GM23248 (cell line): ENCODE data around the gene CBR3. TPM values are rescaled to one million over a fixed set of nuclear protein-coding genes. Genes with fewer than 3 reads are reported as not detected.

Experiments used
- DNase-seq: peaks from one replicate; pipeline ENCODE4 v3.0.0-alpha.2; 2015
- H2AFZ ChIP-seq: fragments of 200-600 bp; sonication (generic); 2 replicates; pipeline ENCODE4 v1.6.1; 2016; ENCODE audit warnings: antibody characterized with exemption
- H3F3A ChIP-seq: fragments of 200-600 bp; sonication (generic); 2 replicates; pipeline ENCODE4 v1.6.1; 2016; ENCODE audit warnings: mild to moderate bottlenecking, antibody characterized with exemption, mixed run types; ENCODE audit not compliant: insufficient read depth
- H3K27ac ChIP-seq: fragments of 200-600 bp; sonication (generic); 2 replicates; pipeline ENCODE4 v1.5.1; 2016; ENCODE audit warnings: mild to moderate bottlenecking
- H3K27me3 ChIP-seq: fragments of 200-600 bp; sonication (generic); replicated peaks from 2 replicates; pipeline ENCODE4 v1.6.1; 2016; ENCODE audit warnings: mild to moderate bottlenecking; ENCODE audit not compliant: insufficient read depth
- H3K36me3 ChIP-seq: fragments of 200-600 bp; sonication (generic); 2 replicates; pipeline ENCODE4 v1.6.1; 2016; ENCODE audit warnings: low read depth, mild to moderate bottlenecking
- H3K4me1 ChIP-seq: fragments of 200-600 bp; sonication (generic); 2 replicates; pipeline ENCODE4 v1.6.1; 2016; ENCODE audit warnings: mild to moderate bottlenecking; ENCODE audit not compliant: insufficient read depth
- H3K4me2 ChIP-seq: fragments of 200-600 bp; sonication (generic); one replicate; pipeline ENCODE4 v1.6.1; 2016; ENCODE audit warnings: mild to moderate bottlenecking; ENCODE audit not compliant: unreplicated experiment
- H3K4me3 ChIP-seq: fragments of 200-600 bp; sonication (generic); 2 replicates; pipeline ENCODE4 v1.5.1; 2016; ENCODE audit warnings: mild to moderate bottlenecking
- H3K79me2 ChIP-seq: fragments of 200-600 bp; sonication (generic); 2 replicates; pipeline ENCODE4 v1.6.1; 2016; ENCODE audit warnings: mild to moderate bottlenecking; ENCODE audit not compliant: insufficient read depth
- H3K9ac ChIP-seq: fragments of 200-600 bp; sonication (generic); 2 replicates; pipeline ENCODE4 v1.6.1; 2016; ENCODE audit warnings: mild to moderate bottlenecking
- H3K9me2 ChIP-seq: fragments of 200-600 bp; sonication (generic); 2 replicates; pipeline ENCODE4 v1.6.1; 2016; ENCODE audit warnings: mixed run types, mild to moderate bottlenecking, moderate library complexity; ENCODE audit not compliant: insufficient read depth
- H3K9me3 ChIP-seq: fragments of 200-600 bp; sonication (generic); one replicate; pipeline ENCODE4 v1.6.1; 2017; ENCODE audit warnings: low read depth
- H4K20me1 ChIP-seq: fragments of 200-600 bp; sonication (generic); 2 replicates; pipeline ENCODE4 v1.6.0; 2016; ENCODE audit not compliant: insufficient read depth
- EZH2 ChIP-seq: fragments of 200-600 bp; sonication (generic); IDR thresholded peaks from 2 replicates; pipeline ENCODE4 v1.6.1; 2018; ENCODE audit warnings: antibody characterized with exemption, mild to moderate bottlenecking; ENCODE audit not compliant: insufficient read depth, poor library complexity, severe bottlenecking
- EZH2phosphoT487 ChIP-seq: fragments of 200-600 bp; sonication (generic); IDR thresholded peaks from 2 replicates; pipeline ENCODE4 v1.6.1; 2018; ENCODE audit warnings: antibody characterized with exemption, moderate library complexity, mild to moderate bottlenecking, low read depth; ENCODE audit not compliant: insufficient read depth
- WGBS, 2 experiments: methylation state at CpG; one replicate each; pipeline ENCODE4 v1.1.6; 2015 to 2017; ENCODE audit warnings: low lambda C conversion rate in 2 of 2, low coverage in 1 of 2; ENCODE audit errors: missing lambda C conversion rate in 2 of 2; 5-methylcytosine and 5-hydroxymethylcytosine counted together
- in situ Hi-C: fragments of 300-500 bp; cut with MboI; formaldehyde crosslinking; loops from 2 replicates; pipeline ENCODE4 v1.15.0; 2020
- polyA plus RNA-seq: library from polyadenylated mRNA; unstranded; fragments of >200 nt; fragmentation: Nextera tagmentation; extraction: Ambion mirVana; gene quantifications from 2 replicates; pipeline ENCODE4 v1.2.1, GENCODE V29; 2016
- total RNA-seq: library from RNA; depleted of rRNA; stranded (reverse); fragments of >200 nt; shearing (Covaris generic); gene quantifications from 2 replicates; pipeline ENCODE4 v1.2.3, GENCODE V29; 2014

Gene CBR3
- total and polyA plus RNA-seq, 2 experiments from 2014 or later = 17.3 to 28.1 TPM

DNA sequence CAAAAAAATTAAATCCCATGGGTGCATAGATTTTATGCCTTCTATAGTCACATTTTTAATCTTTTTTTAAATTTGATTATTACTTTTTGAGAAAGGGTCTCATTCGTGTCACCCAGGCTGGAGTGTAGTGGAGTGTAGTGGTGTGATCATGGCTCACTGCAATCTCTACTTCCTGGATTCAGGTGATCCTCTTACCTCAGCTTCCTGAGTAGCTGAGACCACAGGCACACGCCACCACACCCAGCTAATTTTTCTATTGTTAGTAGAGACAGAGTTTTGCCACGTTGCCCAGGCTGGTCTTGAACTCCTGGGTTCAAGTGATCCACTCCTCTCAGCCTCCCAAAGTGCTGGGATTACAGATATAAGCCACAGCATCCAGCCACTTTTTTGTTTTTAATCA is 10.4 kb downstream of the CBR3 start:
- no peaks in the 10 kb centered on the region for H4K20me1 ChIP-seq

DNA sequence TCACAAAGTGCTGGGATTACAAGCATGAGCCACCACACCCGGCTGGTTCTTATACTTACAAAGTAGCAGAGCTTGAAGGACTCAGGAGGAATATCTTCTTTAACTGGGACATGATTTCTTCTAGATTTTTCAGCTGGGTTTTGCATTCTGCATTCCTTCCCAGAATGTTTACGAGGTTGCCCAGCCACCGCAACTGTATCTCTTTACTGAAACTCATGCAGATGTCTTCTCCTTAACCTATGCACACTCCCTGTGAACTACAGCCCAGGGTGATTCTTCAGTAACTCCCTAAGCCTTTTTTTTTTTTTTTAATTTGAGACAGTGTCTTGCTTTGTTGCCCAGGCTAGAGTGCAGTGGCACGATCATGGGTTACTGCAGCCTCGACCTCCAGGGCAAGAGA is 13.0 kb downstream of the CBR3 start:
- Histone ChIP-seq H3K9me2 (no peaks in the 10 kb centered on the region), H2AFZ (no peak overlapping the region), H3F3A (peaks cover 19% of the 10 kb centered on the region), H3K27ac (no peak overlapping the region), H3K36me3 (no peaks in the 10 kb centered on the region), H3K4me1 (peaks cover 10% of the 10 kb centered on the region), H3K4me2 (no peak overlapping the region), H4K20me1 (no peaks in the 10 kb centered on the region), H3K27me3 (no peaks in the 10 kb centered on the region), H3K79me2 (no peaks in the 10 kb centered on the region), H3K4me3 (no peak overlapping the region), H3K9ac (no peak overlapping the region), H3K9me3 (no peaks in the 10 kb centered on the region)
- TF ChIP-seq EZH2phosphoT487 (no peak), EZH2 (no peak)
- 83 to 88% methylated on average over 5 of the region's 5 CpGs for WGBS, 2 experiments
- DNase-seq = no peak
- in situ Hi-C loops = loop anchor here (10.0 kb wide), 1 partner anchor 187 kb away; no protein-coding TSS in a partner anchor

More for the DNA sequence above, 10.4 kb downstream of the CBR3 start:
- in situ Hi-C loops = loop anchor here (10.0 kb wide), 1 partner anchor 190 kb away; no protein-coding TSS in a partner anchor
- Histone ChIP-seq H3K9ac (no peak overlapping the region), H3K27me3 (no peaks in the 10 kb centered on the region), H3K9me3 (no peaks in the 10 kb centered on the region), H3F3A (peaks cover 7% of the 10 kb centered on the region), H3K4me1 (peaks cover 5% of the 10 kb centered on the region), H3K36me3 (no peaks in the 10 kb centered on the region), H3K9me2 (no peaks in the 10 kb centered on the region), H2AFZ (no peak overlapping the region), H3K4me3 (no peak overlapping the region), H3K4me2 (no peak overlapping the region), H3K27ac (no peak overlapping the region), H3K79me2 (no peaks in the 10 kb centered on the region)
- DNase-seq = no peak
- 94 to 100% methylated on average over 3 of the region's 3 CpGs for WGBS, 2 experiments
- no peak for TF ChIP-seq EZH2
- TF ChIP-seq EZH2phosphoT487 = no peak

DNA sequence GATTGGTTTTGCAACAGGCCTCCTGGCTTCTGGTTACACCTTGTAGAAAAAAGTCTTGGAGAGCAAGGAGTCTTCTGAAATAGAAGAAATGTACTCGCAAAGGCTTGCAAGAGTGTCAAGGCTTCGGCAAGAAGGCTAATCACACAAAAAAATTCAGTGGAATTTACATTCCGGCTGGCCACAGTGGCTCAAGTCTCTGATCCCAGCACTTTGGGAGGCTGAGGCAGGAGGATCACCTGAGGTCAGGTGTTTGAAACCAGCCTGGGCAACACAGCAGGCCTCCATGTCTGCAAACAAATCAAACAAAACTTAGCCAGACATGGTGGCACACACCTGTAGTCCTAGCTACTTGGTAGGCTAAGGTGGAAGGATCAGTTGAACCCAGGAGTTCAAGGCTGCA is 14.0 kb downstream of the CBR3 start:
- WGBS, 2 experiments = 97 to 99% methylated on average over 3 of the region's 3 CpGs
- H4K20me1 ChIP-seq = no peaks in the 10 kb centered on the region
- in situ Hi-C loops = loop anchor here (10.0 kb wide), 1 partner anchor 186 kb away; no protein-coding TSS in a partner anchor

DNA sequence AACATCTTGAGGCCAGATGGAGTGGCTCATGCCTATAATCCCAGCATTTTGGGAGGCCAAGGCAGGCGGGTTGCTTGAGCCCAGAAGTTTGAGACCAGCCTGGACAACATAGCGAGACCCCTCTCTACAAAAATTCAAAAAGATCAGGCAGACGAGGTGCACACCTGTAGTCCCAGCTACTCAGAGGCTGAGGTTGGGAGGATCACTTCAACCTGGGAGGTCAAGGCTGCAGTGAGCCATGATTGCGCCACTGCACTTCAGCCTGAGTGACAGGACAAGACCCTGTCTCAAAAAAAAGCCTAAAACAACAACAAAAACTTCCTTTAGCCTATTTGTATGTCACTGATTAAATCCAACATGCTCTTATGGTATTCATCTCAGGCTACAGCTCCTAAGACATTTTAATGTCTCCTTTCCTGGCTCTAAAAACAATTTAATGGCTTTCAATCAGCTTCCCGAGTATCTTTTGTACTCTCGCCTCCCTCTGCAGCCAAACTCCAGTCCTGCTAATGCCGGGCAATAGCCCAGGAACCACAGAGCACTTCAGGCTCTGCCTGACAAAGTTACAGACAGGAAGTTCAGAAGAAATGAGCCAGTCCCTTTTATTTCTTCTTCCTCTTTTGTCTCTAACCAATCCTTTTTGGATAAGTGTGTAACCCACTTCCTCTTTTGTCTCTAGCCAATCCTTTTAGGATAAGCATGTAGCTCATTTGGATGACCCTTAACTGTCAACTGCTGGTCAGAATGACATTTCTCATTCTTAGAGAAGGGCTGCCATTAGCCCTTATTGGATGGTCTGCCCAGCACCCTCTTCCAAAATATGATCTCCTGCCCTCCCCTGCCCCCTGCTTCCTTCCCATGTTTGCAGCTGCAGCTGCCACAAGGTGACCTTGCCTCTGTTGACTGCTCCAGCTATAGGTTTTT is 15.2 kb downstream of the CBR3 start:
- Histone ChIP-seq H2AFZ (peak overlapping the region; percentile 94), H4K20me1 (no peaks in the 10 kb centered on the region), H3K27me3 (no peaks in the 10 kb centered on the region), H3K79me2 (no peaks in the 10 kb centered on the region), H3K36me3 (no peaks in the 10 kb centered on the region), H3K27ac (peak overlapping the region; percentile 48), H3K9me2 (no peaks in the 10 kb centered on the region), H3K4me2 (peak overlapping the region; percentile 42), H3K4me3 (no peak overlapping the region; the same call in 1 of the 2 replicates), H3K4me1 (peaks cover 10% of the 10 kb centered on the region), H3F3A (peaks cover 19% of the 10 kb centered on the region), H3K9ac (peak overlapping the region; percentile 44), H3K9me3 (no peaks in the 10 kb centered on the region)
- TF ChIP-seq EZH2 = no peak
- no peak for TF ChIP-seq EZH2phosphoT487
- peak; percentile 62 for DNase-seq
- in situ Hi-C loops = loop anchor here (10.0 kb wide), 1 partner anchor 185 kb away; no protein-coding TSS in a partner anchor
- WGBS, 2 experiments = 52% methylated on average over 7 of the region's 7 CpGs

More for the DNA sequence above, 14.0 kb downstream of the CBR3 start:
- H3K4me2 ChIP-seq = no peak overlapping the region
- no peak overlapping the region for H3K9ac ChIP-seq
- no peaks in the 10 kb centered on the region for H3K79me2 ChIP-seq
- TF ChIP-seq EZH2phosphoT487 (no peak), EZH2 (no peak)
- H2AFZ ChIP-seq = no peak overlapping the region
- peaks cover 10% of the 10 kb centered on the region for H3K4me1 ChIP-seq
- H3K36me3 ChIP-seq = no peaks in the 10 kb centered on the region
- peaks cover 19% of the 10 kb centered on the region for H3F3A ChIP-seq
- no peak for DNase-seq
- no peaks in the 10 kb centered on the region for H3K9me3 ChIP-seq
- H3K27ac ChIP-seq = no peak overlapping the region
- no peaks in the 10 kb centered on the region for H3K9me2 ChIP-seq
- H3K27me3 ChIP-seq = no peaks in the 10 kb centered on the region
- H3K4me3 ChIP-seq = no peak overlapping the region
